Brain microvascular endothelial cell (primary cell): ENCODE results near the gene MDFI.

ENCODE experiments used
- DNase-seq: peaks from one replicate; pipeline ENCODE4 v3.0.0-alpha.2; 2020
- H3K27ac ChIP-seq: fragments of 250-450 bp; sonication (Bioruptor Pico); 2 replicates; pipeline ENCODE4 v1.5.1; 2020; ENCODE audit warnings: mild to moderate bottlenecking, moderate library complexity
- H3K27me3 ChIP-seq: fragments of 250-450 bp; sonication (Bioruptor Pico); replicated peaks from 2 replicates; pipeline ENCODE4 v1.5.1; 2020; ENCODE audit warnings: mild to moderate bottlenecking
- H3K36me3 ChIP-seq: fragments of 250-450 bp; sonication (Bioruptor Pico); replicated peaks from 2 replicates; pipeline ENCODE4 v1.5.1; 2020; ENCODE audit warnings: mild to moderate bottlenecking
- H3K4me3 ChIP-seq: 2 replicates; pipeline ENCODE4 v1.5.1; 2011; ENCODE audit warnings: low read depth, mild to moderate bottlenecking, control low read depth, low read length, moderate library complexity
- CTCF ChIP-seq: IDR thresholded peaks from 2 replicates; pipeline ENCODE4 v1.5.1; 2011; ENCODE audit warnings: low read depth, mild to moderate bottlenecking, moderate library complexity, low read length, control low read depth, inconsistent platforms; ENCODE audit errors: missing control alignments
- in situ Hi-C: cut with HindIII; loops from 2 replicates; pipeline ENCODE4 v1.10.0; 2017; ENCODE audit warnings: low sequenced_read_pairs, low pct_ligation_motif_present

MDFI gene

DNA sequence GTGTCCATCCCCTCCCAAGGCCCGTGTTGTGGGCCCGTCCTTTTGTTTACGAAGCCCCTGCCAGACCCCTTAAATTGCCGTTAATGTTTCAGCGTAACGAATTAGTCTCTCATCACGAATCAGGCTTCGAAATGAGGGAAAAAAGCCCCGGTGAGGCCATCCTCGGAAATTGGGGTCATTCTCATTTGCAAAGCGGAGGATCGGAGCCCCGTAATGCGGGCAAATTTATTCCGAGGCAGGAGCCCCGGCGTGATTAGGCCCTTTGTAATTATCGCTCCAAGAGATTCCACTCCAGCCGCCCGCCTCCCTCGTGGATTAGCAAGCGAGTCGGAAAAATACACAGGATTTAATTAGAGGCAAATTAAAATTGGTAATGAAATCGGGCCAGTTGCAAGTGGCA lies 44.9 kb upstream of the MDFI start:
- Histone ChIP-seq H3K36me3 (peaks cover 21% of the 10 kb centered on the region), H3K4me3 (no peak overlapping the region)
- in situ Hi-C loops: no loop called here

GRCh38 chr6:41593839-41594238 lies 44.4 kb upstream of the MDFI start:
- H3K36me3 ChIP-seq: peaks cover 21% of the 10 kb centered on the region
- TF ChIP-seq CTCF: no peak
- no peaks in the 10 kb centered on the region for H3K27me3 ChIP-seq
- H3K4me3 ChIP-seq: no peak overlapping the region
- in situ Hi-C loops: no loop called here
- H3K27ac ChIP-seq: no peak overlapping the region
- DNase-seq: no peak

More for the DNA sequence above, 44.9 kb upstream of the MDFI start:
- Histone ChIP-seq H3K27me3 (no peaks in the 10 kb centered on the region), H3K27ac (no peak overlapping the region)
- no peak for TF ChIP-seq CTCF
- DNase-seq: no peak

DNA sequence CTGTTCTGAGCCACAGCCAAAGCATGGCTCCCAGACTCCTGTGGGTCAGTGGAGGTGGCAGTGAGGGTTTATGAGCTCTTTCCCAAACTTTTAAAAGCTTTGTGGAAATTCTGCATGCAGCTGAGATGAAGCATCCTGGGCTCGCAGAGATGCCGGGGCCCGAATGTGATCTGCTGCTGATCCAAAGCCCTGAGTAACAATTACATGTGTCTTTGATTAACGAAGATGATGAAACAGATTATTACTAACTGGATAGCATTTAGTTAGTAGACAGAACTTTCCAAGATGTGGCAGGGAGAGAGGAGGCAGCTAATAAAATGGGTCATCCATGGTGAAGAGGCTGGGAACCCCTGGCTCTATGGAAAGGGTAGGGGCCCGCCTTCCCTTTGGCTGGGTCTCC lies 43.9 kb upstream of the MDFI start:
- no peak for TF ChIP-seq CTCF
- Histone ChIP-seq H3K36me3 (peaks cover 21% of the 10 kb centered on the region), H3K27me3 (no peaks in the 10 kb centered on the region), H3K27ac (no peak overlapping the region), H3K4me3 (no peak overlapping the region)
- no peak for DNase-seq
- in situ Hi-C loops: no loop called here

DNA sequence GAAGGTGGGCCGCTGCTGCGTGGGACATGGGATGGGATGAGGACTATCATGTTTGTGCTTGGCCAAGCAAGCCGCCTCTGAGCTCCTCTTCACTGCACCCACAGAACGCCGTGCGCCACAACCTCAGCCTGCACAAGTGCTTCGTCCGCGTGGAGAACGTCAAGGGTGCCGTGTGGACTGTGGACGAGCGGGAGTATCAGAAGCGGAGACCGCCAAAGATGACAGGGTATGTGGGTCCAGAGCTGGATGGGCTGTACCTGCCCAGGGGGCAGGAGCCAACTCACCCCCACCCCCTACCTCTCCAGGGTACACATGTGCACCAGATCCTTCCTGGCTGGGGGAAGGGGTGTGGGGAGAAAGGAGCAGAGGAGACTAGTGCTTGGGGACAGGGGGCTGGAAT lies 43.5 kb upstream of the MDFI start:
- Histone ChIP-seq H3K4me3 (no peak overlapping the region), H3K27ac (no peak overlapping the region), H3K27me3 (no peaks in the 10 kb centered on the region), H3K36me3 (peaks cover 21% of the 10 kb centered on the region)
- DNase-seq: no peak
- in situ Hi-C loops: no loop called here
- TF ChIP-seq CTCF: no peak

DNA sequence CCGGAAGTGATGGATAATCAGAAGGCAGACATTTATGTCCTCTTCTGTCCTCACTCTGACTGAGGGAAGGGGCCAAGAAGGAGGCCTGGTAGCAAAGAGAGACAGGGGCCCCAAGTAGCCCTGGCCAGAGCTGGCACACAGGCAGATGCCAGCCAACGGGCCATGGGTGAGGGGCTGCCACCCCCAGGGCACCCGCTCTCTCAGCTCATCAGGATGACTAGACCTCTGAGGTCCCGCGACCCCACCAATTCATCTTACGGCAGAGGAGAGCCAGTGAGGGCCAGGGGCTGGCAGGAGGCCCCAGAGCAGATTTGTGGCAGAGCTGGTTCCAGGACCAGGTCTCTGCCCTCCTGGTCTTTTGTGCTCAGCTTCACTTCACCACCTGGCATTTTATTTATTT lies 43.1 kb upstream of the MDFI start:
- Histone ChIP-seq H3K4me3 (no peak overlapping the region), H3K27ac (no peak overlapping the region), H3K36me3 (peaks cover 21% of the 10 kb centered on the region), H3K27me3 (no peaks in the 10 kb centered on the region)
- TF ChIP-seq CTCF: no peak
- DNase-seq: no peak
- in situ Hi-C loops: no loop called here

GRCh38 chr6:41596096-41596685 lies 42.1 kb upstream of the MDFI start:
- DNase-seq: no peak
- TF ChIP-seq CTCF: no peak
- Histone ChIP-seq H3K27ac (no peak overlapping the region), H3K4me3 (no peak overlapping the region), H3K36me3 (peaks cover 13% of the 10 kb centered on the region), H3K27me3 (no peaks in the 10 kb centered on the region)
- in situ Hi-C loops: no loop called here
